HepG2 (cell line): ENCODE results near the gene PLSCR1. TPM values are rescaled to one million over a fixed set of nuclear protein-coding genes. Genes with fewer than 3 reads are reported as not detected.
"Not testable (repeated sequence)": the region's sequence is repeated elsewhere in the genome, so short reads cannot be mapped to it uniquely, and the experiment has no call there.

Experiments
- ATAC-seq: fragments of 200-7000 bp; cut with Tn5 transposase; 3 replicates; pipeline ENCODE4 v1.9.1; 2020; ENCODE audit warnings: mild to moderate bottlenecking, moderate library complexity
- BruUV-seq: library from RNA; stranded (reverse); fragments of 400-500 nt; replicated peaks from 2 replicates; lab custom pipeline; 2021; lab: Mats Ljungman, UMichigan
- CTCF ChIA-PET: fragments of 300-600 bp; formaldehyde crosslinking; extraction: SDS; loops from one replicate; lab custom pipeline; 2021; ENCODE audit warnings: low total read pairs, inconsistent platforms, low intra/inter-chr PET ratio; lab: Yijun Ruan, JAX
- POLR2A ChIA-PET: fragments of 350-600 bp; sonication (Branson Sonifier 250); formaldehyde crosslinking; loops from one replicate; lab custom pipeline; 2020; ENCODE audit warnings: antibody characterized with exemption, inconsistent platforms; lab: Yijun Ruan, JAX
- DNase-seq: peaks from one replicate; pipeline ENCODE4 v3.0.0-alpha.2; 2015; ENCODE audit warnings: low spot score
- FAIRE-seq: peaks from 3 replicates; lab custom pipeline; 2011; peaks lifted over from hg19 to GRCh38; lab: Jason Lieb, UNC
- H2AFZ ChIP-seq: one replicate; pipeline ENCODE4 v1.6.1; 2011; ENCODE audit warnings: low read length, inconsistent platforms
- H3K27ac ChIP-seq: fragments of 300-600 bp; 3 replicates; pipeline ENCODE4 v1.8.0; 2011; ENCODE audit warnings: mixed run types, mild to moderate bottlenecking, mixed read lengths, low read length, inconsistent platforms; ENCODE audit not compliant: insufficient read depth; ENCODE audit errors: extremely low read length
- H3K27me3 ChIP-seq, 2 experiments: fragments of 200-600 bp in 1 of 2; 2 replicates in 1 of 2; 3 replicates in 1 of 2; pipeline versions ENCODE4 v1.6.0 to v1.8.0; 2011; ENCODE audit warnings: low read length in 2 of 2, mild to moderate bottlenecking in 2 of 2, moderate library complexity in 2 of 2, inconsistent platforms in 1 of 2; ENCODE audit not compliant: insufficient read depth in 2 of 2, control insufficient read depth in 1 of 2
- H3K36me3 ChIP-seq, 2 experiments: fragments of 200-600 bp in 1 of 2; replicated peaks in 1 of 2; 2 replicates in 1 of 2; 3 replicates in 1 of 2; pipeline versions ENCODE4 v1.5.1 to v1.8.0; 2011; ENCODE audit warnings: low read length in 2 of 2, inconsistent platforms in 1 of 2; ENCODE audit not compliant: insufficient read depth in 2 of 2, control insufficient read depth in 1 of 2
- H3K4me1 ChIP-seq: 2 replicates; pipeline ENCODE4 v1.5.1; 2012; ENCODE audit warnings: low read length, inconsistent platforms; ENCODE audit not compliant: insufficient read depth
- H3K4me2 ChIP-seq: 2 replicates; pipeline ENCODE4 v1.6.0; 2011; ENCODE audit warnings: low read depth, low read length, inconsistent platforms
- H3K4me3 ChIP-seq, 3 experiments: fragments of 200-600 bp in 1 of 3; sonication (generic), shearing (Covaris generic) in 1 of 3; replicated peaks in 1 of 3; 2 replicates each; pipeline ENCODE4 v1.5.1; 2011 to 2016; ENCODE audit warnings: low read length in 3 of 3, inconsistent platforms in 2 of 3, low read depth in 2 of 3, mild to moderate bottlenecking in 2 of 3, control low read depth in 1 of 3, mixed read lengths in 1 of 3; ENCODE audit not compliant: insufficient read depth in 1 of 3
- H3K79me2 ChIP-seq: one replicate; pipeline ENCODE4 v1.6.1; 2011; ENCODE audit warnings: low read length, inconsistent platforms; ENCODE audit not compliant: insufficient read depth
- H3K9ac ChIP-seq: 2 replicates; pipeline ENCODE4 v1.6.0; 2011; ENCODE audit warnings: mild to moderate bottlenecking, low read depth, low read length, inconsistent platforms; ENCODE audit not compliant: insufficient read depth
- H3K9me3 ChIP-seq: 2 replicates; pipeline ENCODE4 v1.5.1; 2012; ENCODE audit warnings: mild to moderate bottlenecking, low read length
- H4K20me1 ChIP-seq: 2 replicates; pipeline ENCODE4 v1.6.0; 2011; ENCODE audit warnings: inconsistent platforms, mild to moderate bottlenecking, low read length, moderate library complexity; ENCODE audit not compliant: insufficient read depth
- CEBPB ChIP-seq: IDR thresholded peaks from 2 replicates; pipeline ENCODE4 v1.6.1; 2011; ENCODE audit warnings: low read depth, low read length, improper control_type of control experiment, borderline replicate concordance
- HNF4A ChIP-seq: sonication (generic); formaldehyde crosslinking; IDR thresholded peaks from 2 replicates; pipeline ENCODE4 v1.4.0; 2020; ENCODE audit warnings: missing genetic modification reagents
- HNRNPK ChIP-seq: fragments of 200-400 bp; formaldehyde crosslinking; IDR thresholded peaks from 2 replicates; pipeline ENCODE4 v1.6.1; 2018; ENCODE audit warnings: low read length, low read depth, moderate library complexity, mild to moderate bottlenecking; ENCODE audit not compliant: poor library complexity, severe bottlenecking
- HOXA9 ChIP-seq: sonication (generic); formaldehyde crosslinking; IDR thresholded peaks from 2 replicates; pipeline ENCODE4 v1.8.1; 2022; ENCODE audit warnings: missing genetic modification reagents, mild to moderate bottlenecking, moderate library complexity, borderline replicate concordance
- RBAK ChIP-seq: sonication (generic); formaldehyde crosslinking; IDR thresholded peaks from 2 replicates; pipeline ENCODE4 v1.5.1; 2020; ENCODE audit warnings: mild to moderate bottlenecking, missing genetic modification reagents
- ZKSCAN5 ChIP-seq: sonication (generic); formaldehyde crosslinking; IDR thresholded peaks from 2 replicates; pipeline ENCODE4 v1.5.1; 2020; ENCODE audit warnings: mild to moderate bottlenecking, missing genetic modification reagents
- ZNF160 ChIP-seq: sonication (generic); formaldehyde crosslinking; IDR thresholded peaks from 2 replicates; pipeline ENCODE4 v1.8.0; 2022; ENCODE audit warnings: mild to moderate bottlenecking, inconsistent platforms, missing genetic modification reagents
- ZNF205 ChIP-seq: IDR thresholded peaks from 2 replicates; pipeline ENCODE4 v1.6.1; 2018; ENCODE audit warnings: missing biosample characterization, missing genetic modification reagents
- ZNF276 ChIP-seq: sonication (generic); formaldehyde crosslinking; IDR thresholded peaks from 2 replicates; pipeline ENCODE4 v1.4.0; 2020; ENCODE audit warnings: mild to moderate bottlenecking, low read depth, missing genetic modification reagents
- ZNF558 ChIP-seq: sonication (generic); formaldehyde crosslinking; IDR thresholded peaks from 2 replicates; pipeline ENCODE4 v1.9.0; 2022; ENCODE audit warnings: mild to moderate bottlenecking, missing genetic modification reagents, borderline replicate concordance
- WGBS: methylation state at CpG from one replicate; pipeline ENCODE4 v1.1.6; 2017; ENCODE audit warnings: low lambda C conversion rate; 5-methylcytosine and 5-hydroxymethylcytosine counted together
- in situ Hi-C: cut with HindIII; loops from 2 replicates; pipeline ENCODE4 v1.10.0; 2017; ENCODE audit warnings: low pct_unique_long_range_greater_than_20kb; ENCODE audit not compliant: extremely low pct_ligation_motif_present
- intact Hi-C: fragments of 100-400 bp; cut with micrococcal nuclease; formaldehyde crosslinking; loops from one replicate; pipeline ENCODE4 v1.10.0; 2022; ENCODE audit not compliant: unreplicated experiment
- polyA plus RNA-seq, 8 experiments: library from polyadenylated mRNA; depleted of rRNA in 3 of 8; stranded (reverse) in 7 of 8; unstranded in 1 of 8; fragments of >200 nt; fragmentation: Illumina TruSeq in 4 of 8; extraction: Trizol in 4 of 8; gene quantifications; 2 replicates each; pipeline versions ENCODE4 v1.2.1 to v1.2.3, GENCODE V29; 2011 to 2016; ENCODE audit warnings: low read depth in 4 of 8, missing spikeins in 1 of 8, mixed read lengths in 1 of 8; ENCODE audit not compliant: insufficient read depth in 1 of 8
- total RNA-seq, 5 experiments: library from RNA; depleted of rRNA; stranded (reverse); fragments of >200 nt; fragmentation: Illumina TruSeq; extraction: Trizol; gene quantifications; 2 replicates each; pipeline ENCODE4 v1.2.3, GENCODE V29; 2016; ENCODE audit warnings: low read depth in 1 of 5
- TF ChIP-seq, protein P1 (sequence below): IDR thresholded peaks from 2 replicates; pipeline ENCODE4 v1.6.1; 2018; ENCODE audit warnings: missing genetic modification reagents

Gene PLSCR1
- total and polyA plus RNA-seq, 2 of the 13 experiments (the other 11 are each of a cell fraction or from before 2014, with no cell fraction given): 33.8 to 34.1 TPM

GRCh38 chr3:146474976-146475375 lies 69.4 kb downstream of the PLSCR1 start:
- CTCF ChIA-PET, H3K9ac ChIP-seq, DNase-seq, BruUV-seq, POLR2A ChIA-PET, ATAC-seq, intact Hi-C loops, H4K20me1 ChIP-seq, H3K4me3 ChIP-seq, in situ Hi-C loops, H3K9me3 ChIP-seq, H3K27ac ChIP-seq, H3K4me1 ChIP-seq, H3K79me2 ChIP-seq, H2AFZ ChIP-seq, H3K36me3 ChIP-seq, H3K4me2 ChIP-seq, FAIRE-seq: not testable (repeated sequence)
- WGBS: 40% methylated on average over 2 of the region's 2 CpGs
- H3K27me3 ChIP-seq: peaks cover 0 to 12% of the 10 kb centered on the region in 2 experiments; a peak in 2 of 5 replicates
- TF ChIP-seq CEBPB: peak; percentile 35; the same call in 1 of the 2 replicates

- Histone ChIP-seq H2AFZ (no peak overlapping the region), H3K27ac (no peak overlapping the region), H3K79me2 (no peaks in the 10 kb centered on the region), H3K4me2 (no peak overlapping the region), H3K36me3 (no peaks in the 10 kb centered on the region), H3K27me3 (peaks cover 0 to 12% of the 10 kb centered on the region in 2 experiments; a peak in 2 of 5 replicates), H4K20me1 (no peaks in the 10 kb centered on the region), H3K4me3 (no peak overlapping the region), H3K9me3 (no peaks in the 10 kb centered on the region), H3K4me1 (no peaks in the 10 kb centered on the region), H3K9ac (no peak overlapping the region)
- BruUV-seq: no TSS peak
- TF ChIP-seq ZNF558: no peak
- TF ChIP-seq ZNF205 (CRISPR knock-in tag): no peak
- TF ChIP-seq, protein P1, sequence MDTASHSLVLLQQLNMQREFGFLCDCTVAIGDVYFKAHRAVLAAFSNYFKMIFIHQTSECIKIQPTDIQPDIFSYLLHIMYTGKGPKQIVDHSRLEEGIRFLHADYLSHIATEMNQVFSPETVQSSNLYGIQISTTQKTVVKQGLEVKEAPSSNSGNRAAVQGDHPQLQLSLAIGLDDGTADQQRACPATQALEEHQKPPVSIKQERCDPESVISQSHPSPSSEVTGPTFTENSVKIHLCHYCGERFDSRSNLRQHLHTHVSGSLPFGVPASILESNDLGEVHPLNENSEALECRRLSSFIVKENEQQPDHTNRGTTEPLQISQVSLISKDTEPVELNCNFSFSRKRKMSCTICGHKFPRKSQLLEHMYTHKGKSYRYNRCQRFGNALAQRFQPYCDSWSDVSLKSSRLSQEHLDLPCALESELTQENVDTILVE (CRISPR knock-in tag): no peak
- no peak for TF ChIP-seq RBAK (CRISPR knock-in tag)
- TF ChIP-seq ZKSCAN5 (CRISPR knock-in tag): no peak
- no peak for TF ChIP-seq HOXA9 (CRISPR knock-in tag)
- TF ChIP-seq HNRNPK: no peak
- no peak for TF ChIP-seq HNF4A (CRISPR knock-in tag)
- TF ChIP-seq ZNF160 (CRISPR knock-in tag): no peak
- TF ChIP-seq ZNF276 (CRISPR knock-in tag): no peak
- CTCF ChIA-PET: no interaction called here
- no peak for FAIRE-seq
- no peak for DNase-seq
- 0% methylated on average over 2 of the region's 2 CpGs for WGBS
- intact Hi-C loops: no loop called here
- in situ Hi-C loops: no loop called here
- no peak for ATAC-seq
- POLR2A ChIA-PET: no interaction called here
These were observed 70.7 kb downstream of the PLSCR1 start for GRCh38 chr3:146473726-146474125.
